Kidney (tissue), 14 donors: ENCODE measurements around the gene ARID1B. TPM values are rescaled to one million over a fixed set of nuclear protein-coding genes. Genes with fewer than 3 reads are reported as not detected.

ENCODE experiments used
- DNase-seq, 5 donors: peaks; one replicate each; pipeline ENCODE4 v3.0.0-alpha.2; 2013 to 2020
- FAIRE-seq: peaks from 2 replicates; lab custom pipeline; 2012; peaks lifted over from hg19 to GRCh38; lab: Jason Lieb, UNC
- H3K27ac ChIP-seq, 2 donors: one replicate each; pipeline ENCODE4 v1.7.0; 2013; ENCODE audit warnings: low read depth in 2 of 2, low read length in 2 of 2, inconsistent platforms in 1 of 2
- H3K27me3 ChIP-seq: one replicate; pipeline ENCODE4 v1.7.1; 2013; ENCODE audit warnings: low read length, inconsistent platforms; ENCODE audit not compliant: control insufficient read depth, insufficient read depth
- H3K36me3 ChIP-seq, 3 donors: one replicate each; pipeline versions ENCODE4 v1.7.0 to v1.7.1; 2013; ENCODE audit warnings: low read length in 3 of 3, control low read depth in 1 of 3, inconsistent platforms in 1 of 3; ENCODE audit not compliant: insufficient read depth in 3 of 3, control insufficient read depth in 2 of 3
- H3K4me1 ChIP-seq, 3 donors: one replicate each; pipeline versions ENCODE4 v1.7.0 to v1.7.1; 2013; ENCODE audit warnings: low read length in 3 of 3, inconsistent platforms in 1 of 3, low read depth in 1 of 3; ENCODE audit not compliant: control insufficient read depth in 2 of 3, insufficient read depth in 2 of 3
- H3K4me3 ChIP-seq, 3 donors: one replicate each; pipeline versions ENCODE4 v1.7.0 to v1.8.1; 2013; ENCODE audit warnings: low read length in 3 of 3, control low read depth in 1 of 3, inconsistent platforms in 1 of 3
- H3K9ac ChIP-seq, 3 donors: one replicate each; pipeline versions ENCODE4 v1.7.0 to v1.7.1; 2013; ENCODE audit warnings: low read length in 3 of 3, control low read depth in 1 of 3, inconsistent platforms in 1 of 3
- H3K9me3 ChIP-seq, 3 donors: one replicate each; pipeline versions ENCODE4 v1.7.0 to v1.7.1; 2013; ENCODE audit warnings: low read length in 3 of 3, control low read depth in 1 of 3, inconsistent platforms in 1 of 3; ENCODE audit not compliant: control insufficient read depth in 2 of 3, insufficient read depth in 1 of 3
- intact Hi-C: fragments of 100-400 bp; cut with DNase I; formaldehyde crosslinking; loops from one replicate; pipeline ENCODE4 v1.11.1; 2022
- polyA plus RNA-seq: library from polyadenylated mRNA; stranded (reverse); fragments of 350-450 nt; fragmentation: Illumina TruSeq; extraction: RNeasy Lipid Tissue Mini Kit (QIAGEN cat#74804); gene quantifications from one replicate; pipeline ENCODE4 v1.2.3, GENCODE V29; 2014; ENCODE audit warnings: low read depth, low replicate concordance; ENCODE audit not compliant: insufficient read depth
- total RNA-seq: library from RNA; stranded (reverse); fragmentation: NEBNext Ultra II Directional; extraction: Animal tissue kit (Norgen Biotek cat#: 25700); gene quantifications from one replicate; pipeline ENCODE4 v1.2.1, GENCODE V29; 2021
- TF ChIP-seq, protein P1 (sequence below): IDR thresholded peaks from 3 replicates; pipeline ENCODE4 v1.5.1; 2012; ENCODE audit warnings: mild to moderate bottlenecking, moderate library complexity, borderline replicate concordance; ENCODE audit not compliant: insufficient read depth; ENCODE audit errors: extremely low read depth
- donor health status: control.
- donor health status: control.
- donor health status: control.
- donor health status: control.
- donor health status: control.
- donor health status: DM: yes; HTN: yes; CAD: no.
- donor health status: Normal renal cell carcinoma (clear cell type).

ARID1B gene
- total and polyA plus RNA-seq, 2 donors from 2014 or later: 16.4 to 110 TPM

DNA sequence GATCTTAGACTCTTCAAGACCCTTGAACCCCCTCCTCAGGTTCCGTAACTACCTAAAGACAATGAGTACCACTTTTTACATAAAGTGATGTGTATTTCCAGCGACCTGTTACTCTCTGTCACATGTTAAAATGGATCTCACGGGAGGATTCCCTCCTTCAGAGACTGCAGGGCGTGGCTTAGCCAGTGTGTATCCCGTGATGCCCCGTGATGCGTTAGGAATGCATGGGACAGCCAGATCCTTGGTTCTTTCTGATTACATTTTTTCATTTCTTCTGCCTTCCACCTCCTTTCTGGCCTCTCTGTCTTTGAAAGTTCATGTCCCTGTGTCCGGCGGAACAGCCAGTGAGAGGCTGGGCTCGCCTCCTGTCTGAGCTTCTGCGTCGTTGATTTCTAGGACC is 390.7 kb downstream of the ARID1B start:
- intact Hi-C loops: no loop called here

GRCh38 chr6:157168471-157168870 is 391.3 kb downstream of the ARID1B start:
- no peaks in the 10 kb centered on the region for H3K27me3 ChIP-seq
- DNase-seq (no peak), FAIRE-seq (no peak)
- H3K4me3 ChIP-seq: no peak overlapping the region
- H3K27ac ChIP-seq: no peak overlapping the region
- H3K36me3 ChIP-seq: peaks cover 0 to 10% (median 5%) of the 10 kb centered on the region in 3 donors
- H3K4me1 ChIP-seq: no peaks in the 10 kb centered on the region
- TF ChIP-seq, protein P1, sequence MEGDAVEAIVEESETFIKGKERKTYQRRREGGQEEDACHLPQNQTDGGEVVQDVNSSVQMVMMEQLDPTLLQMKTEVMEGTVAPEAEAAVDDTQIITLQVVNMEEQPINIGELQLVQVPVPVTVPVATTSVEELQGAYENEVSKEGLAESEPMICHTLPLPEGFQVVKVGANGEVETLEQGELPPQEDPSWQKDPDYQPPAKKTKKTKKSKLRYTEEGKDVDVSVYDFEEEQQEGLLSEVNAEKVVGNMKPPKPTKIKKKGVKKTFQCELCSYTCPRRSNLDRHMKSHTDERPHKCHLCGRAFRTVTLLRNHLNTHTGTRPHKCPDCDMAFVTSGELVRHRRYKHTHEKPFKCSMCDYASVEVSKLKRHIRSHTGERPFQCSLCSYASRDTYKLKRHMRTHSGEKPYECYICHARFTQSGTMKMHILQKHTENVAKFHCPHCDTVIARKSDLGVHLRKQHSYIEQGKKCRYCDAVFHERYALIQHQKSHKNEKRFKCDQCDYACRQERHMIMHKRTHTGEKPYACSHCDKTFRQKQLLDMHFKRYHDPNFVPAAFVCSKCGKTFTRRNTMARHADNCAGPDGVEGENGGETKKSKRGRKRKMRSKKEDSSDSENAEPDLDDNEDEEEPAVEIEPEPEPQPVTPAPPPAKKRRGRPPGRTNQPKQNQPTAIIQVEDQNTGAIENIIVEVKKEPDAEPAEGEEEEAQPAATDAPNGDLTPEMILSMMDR: no peak
- intact Hi-C loops: no loop called here
- H3K9ac ChIP-seq: no peak overlapping the region
- no peaks in the 10 kb centered on the region for H3K9me3 ChIP-seq

More for the DNA sequence above, 390.7 kb downstream of the ARID1B start:
- Histone ChIP-seq H3K4me1 (no peaks in the 10 kb centered on the region), H3K4me3 (no peak overlapping the region), H3K9ac (no peak overlapping the region), H3K27me3 (no peaks in the 10 kb centered on the region), H3K27ac (no peak overlapping the region), H3K36me3 (peaks cover 0 to 10% (median 5%) of the 10 kb centered on the region in 3 donors), H3K9me3 (no peaks in the 10 kb centered on the region)
- TF ChIP-seq, protein P1: no peak
- no peak for DNase-seq
- FAIRE-seq: no peak

DNA sequence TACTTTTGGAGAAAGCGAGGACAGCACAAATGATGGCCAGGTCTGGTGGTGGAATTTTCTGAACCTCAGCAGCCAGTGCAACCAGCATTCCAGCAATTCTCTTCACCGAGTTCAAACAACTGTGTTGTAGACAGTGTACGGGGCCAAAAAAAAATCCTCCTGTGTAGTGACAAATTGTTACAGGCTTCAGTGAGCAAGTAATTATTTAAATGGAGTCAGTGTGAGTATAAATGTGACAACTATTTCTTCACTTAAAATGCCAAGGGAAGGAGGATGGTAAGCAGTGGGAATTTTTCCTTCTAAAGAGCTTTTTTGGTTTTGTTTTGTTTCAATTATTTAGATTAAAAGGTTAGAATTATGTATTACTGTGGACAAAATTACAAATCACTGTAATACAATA is 392.0 kb downstream of the ARID1B start:
- TF ChIP-seq, protein P1: no peak
- intact Hi-C loops: no loop called here
- Histone ChIP-seq H3K27ac (no peak overlapping the region), H3K4me1 (no peaks in the 10 kb centered on the region), H3K4me3 (no peak overlapping the region), H3K27me3 (no peaks in the 10 kb centered on the region), H3K9me3 (no peaks in the 10 kb centered on the region), H3K9ac (no peak overlapping the region), H3K36me3 (peaks cover 0 to 10% (median 5%) of the 10 kb centered on the region in 3 donors)
- DNase-seq: peak in 1 of 5 donors; percentile 43
- FAIRE-seq: no peak

DNA sequence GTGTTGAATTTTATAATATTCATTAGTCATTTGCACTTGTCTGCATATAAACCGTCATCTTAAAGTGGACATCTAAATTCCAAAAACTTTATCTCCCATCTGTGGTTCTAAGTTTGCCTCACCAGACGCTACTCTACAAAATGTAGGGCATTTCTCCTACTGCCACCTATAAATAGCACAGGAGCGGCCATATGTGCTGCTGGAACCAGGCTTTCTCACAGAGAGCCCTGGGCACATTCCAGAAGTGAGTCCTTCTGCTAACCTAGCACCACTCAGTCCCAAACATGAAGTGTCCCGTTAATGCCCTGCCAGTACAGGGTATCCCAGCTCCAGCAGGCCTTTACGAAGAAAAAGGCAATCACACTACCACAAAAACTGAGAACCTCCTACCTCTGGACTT is 392.5 kb downstream of the ARID1B start:
- Histone ChIP-seq H3K9ac (no peak overlapping the region), H3K9me3 (no peaks in the 10 kb centered on the region), H3K27me3 (no peaks in the 10 kb centered on the region), H3K4me1 (no peaks in the 10 kb centered on the region), H3K27ac (no peak overlapping the region), H3K4me3 (no peak overlapping the region), H3K36me3 (peaks cover 0 to 10% (median 5%) of the 10 kb centered on the region in 3 donors)
- TF ChIP-seq, protein P1: no peak
- intact Hi-C loops: no loop called here
- no peak for FAIRE-seq
- no peak for DNase-seq
